Umbilical cord (tissue), 2 donors: ENCODE results near the gene C10orf90. TPM values are rescaled to one million over a fixed set of nuclear protein-coding genes. Genes with fewer than 3 reads are reported as not detected.
A peak's percentile ranks its signal among the peaks of the same experiment; 100 is the strongest.

Source experiments
- DNase-seq: peaks from one replicate; pipeline ENCODE4 v3.0.0-alpha.2; 2015; ENCODE audit warnings: low spot score
- total RNA-seq: library from RNA; depleted of rRNA; stranded (reverse); fragments of >200 nt; gene quantifications from one replicate; pipeline ENCODE4 v1.2.3, GENCODE V29; 2014; ENCODE audit warnings: low replicate concordance; ENCODE audit not compliant: insufficient read depth

The C10orf90 gene
- total RNA-seq, 1 donor from 2014 or later: 3.6 TPM

DNA sequence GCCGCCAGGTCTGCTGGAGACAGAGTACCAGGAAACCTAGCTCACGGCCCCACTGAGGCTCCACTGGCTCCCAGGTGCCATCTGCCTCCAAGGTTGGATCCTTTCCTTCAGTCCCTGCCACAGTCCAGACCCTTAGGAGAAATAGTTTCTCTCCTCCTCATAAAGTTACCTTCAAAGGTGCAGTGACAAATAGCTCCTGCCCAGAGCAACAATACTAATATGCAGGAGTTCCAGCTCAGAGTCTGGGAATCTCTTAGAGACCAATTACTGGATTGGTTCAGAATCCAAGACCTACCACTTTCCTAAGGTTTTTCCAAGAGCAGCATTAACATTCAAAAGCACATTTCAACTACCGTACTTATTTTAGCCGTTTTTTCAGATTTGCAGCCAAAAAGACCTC, 241.2 kb downstream of the C10orf90 start:
- no peak for DNase-seq

DNA sequence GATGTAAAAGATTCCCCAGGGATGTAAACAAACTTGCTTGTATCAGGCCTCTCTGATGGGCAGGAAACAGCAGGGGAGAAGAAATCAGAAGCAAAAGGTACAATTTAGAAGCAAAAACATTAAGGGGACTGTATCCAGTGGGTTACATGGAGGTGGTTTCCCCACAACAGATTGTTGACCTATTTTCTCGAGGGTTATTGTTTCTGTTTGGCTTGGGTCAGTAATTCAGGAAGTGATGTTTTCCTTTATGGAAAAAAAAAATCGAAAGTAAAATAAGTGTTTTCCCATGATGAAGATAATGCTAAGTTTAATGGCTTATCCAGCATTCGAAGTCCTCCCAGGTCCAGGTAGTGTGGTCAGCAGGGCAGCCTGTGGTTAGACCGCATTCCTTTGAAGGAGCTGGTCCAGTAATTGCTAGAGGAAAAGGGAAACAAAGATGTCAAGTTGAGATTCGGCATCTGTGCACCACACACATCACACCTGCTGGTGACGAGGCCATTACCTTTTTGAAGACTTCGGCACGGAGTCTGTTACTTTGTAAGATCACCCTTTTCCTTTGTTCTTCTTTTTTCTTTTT, 244.9 kb downstream of the C10orf90 start:
- DNase-seq: no peak

DNA sequence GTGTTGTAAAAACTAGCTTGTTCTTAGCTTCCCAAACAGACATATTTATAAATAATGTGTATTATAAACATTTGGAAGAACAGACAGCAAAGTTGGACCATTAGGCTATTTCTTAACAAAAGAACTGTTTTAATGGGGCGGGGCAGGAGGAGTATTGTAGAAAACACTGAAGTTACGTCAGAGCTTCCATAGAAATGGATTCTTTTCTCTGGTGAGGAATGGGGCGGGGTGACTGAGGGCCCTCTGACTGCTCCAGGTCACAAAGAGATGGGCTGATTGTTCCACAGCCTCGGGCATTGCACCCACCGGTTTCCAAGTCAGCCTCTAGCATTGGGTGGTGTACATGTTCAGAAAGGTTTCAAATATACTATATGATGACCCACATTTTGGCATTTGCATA, 245.5 kb downstream of the C10orf90 start:
- no peak for DNase-seq

DNA sequence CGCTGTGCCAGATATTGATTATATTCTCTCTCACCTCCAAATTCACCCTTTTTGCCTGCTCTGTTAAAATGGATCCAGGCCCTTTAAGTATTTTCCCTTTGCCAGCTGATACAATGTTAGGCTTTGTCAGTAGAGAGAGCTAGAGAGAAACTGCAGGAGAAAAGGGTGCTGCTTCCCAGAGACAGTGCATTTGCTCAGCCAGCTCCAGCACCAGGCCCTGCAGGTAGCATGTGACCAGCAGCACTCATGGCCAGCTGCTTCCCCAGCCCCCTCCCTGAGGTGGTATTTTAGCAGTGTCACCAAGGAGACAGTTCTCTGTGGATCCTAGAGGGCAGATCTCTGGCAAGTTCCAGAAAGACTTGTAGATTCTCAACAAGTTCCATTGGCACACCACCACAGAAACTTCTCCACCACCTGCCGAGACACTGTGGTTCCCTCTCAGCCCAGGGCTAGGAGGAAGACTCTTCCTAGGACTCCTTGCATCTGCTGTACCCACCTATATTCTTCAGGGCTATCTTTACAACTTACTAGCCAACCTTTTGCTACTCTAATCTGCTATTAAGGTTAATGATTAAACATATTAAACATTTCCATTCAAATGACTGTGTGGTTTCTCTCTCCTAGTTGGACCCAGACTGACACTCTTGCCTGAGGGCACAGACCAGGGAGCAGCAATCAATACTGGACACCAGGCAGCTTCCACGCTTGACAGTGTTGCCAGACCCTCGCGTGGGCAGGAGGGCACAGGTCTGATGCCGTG, 246.6 kb downstream of the C10orf90 start:
- DNase-seq: no peak

DNA sequence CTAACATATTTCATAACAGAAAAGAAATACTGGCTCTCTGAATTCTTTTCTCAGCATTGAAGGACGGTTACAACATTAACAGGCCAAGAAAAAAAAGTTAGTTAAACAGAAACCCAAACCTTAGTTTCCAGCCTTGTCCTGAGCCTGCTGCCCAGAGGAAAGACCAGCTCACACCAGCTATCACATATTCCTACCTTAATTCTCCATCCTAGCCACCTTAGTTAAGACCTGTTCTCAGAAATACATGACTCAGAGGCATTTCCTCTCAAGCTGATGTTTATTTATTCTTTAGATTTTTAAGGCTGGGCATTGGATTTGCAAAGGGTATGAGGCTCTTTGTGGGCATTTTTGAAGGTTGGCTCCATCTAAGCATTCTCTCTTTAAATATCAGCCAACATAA, 247.9 kb downstream of the C10orf90 start:
- no peak for DNase-seq

DNA sequence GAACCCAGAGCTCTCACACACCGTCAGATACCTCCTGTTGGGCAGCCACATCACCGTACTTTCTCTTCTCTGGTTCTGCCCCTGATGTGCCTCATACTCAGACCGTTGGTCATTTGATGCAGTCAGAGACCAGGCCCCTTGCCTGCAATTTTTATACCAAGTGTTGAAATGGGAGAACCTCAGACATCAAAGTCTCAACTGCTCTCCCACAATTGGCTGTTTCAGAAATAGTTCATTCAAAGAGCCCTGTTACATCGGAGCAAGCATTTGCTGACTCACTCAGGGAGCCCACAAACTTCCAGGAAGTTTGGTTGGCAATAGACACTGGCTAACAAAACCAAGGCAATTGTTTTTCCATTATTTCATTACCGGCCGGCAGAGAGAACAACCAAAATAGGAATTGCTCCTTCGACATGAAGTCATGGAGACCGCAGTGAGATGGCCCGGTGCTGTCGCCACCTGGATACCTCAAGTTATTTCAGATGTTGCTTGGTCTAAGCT, 248.7 kb downstream of the C10orf90 start:
- DNase-seq: peak; percentile 34

DNA sequence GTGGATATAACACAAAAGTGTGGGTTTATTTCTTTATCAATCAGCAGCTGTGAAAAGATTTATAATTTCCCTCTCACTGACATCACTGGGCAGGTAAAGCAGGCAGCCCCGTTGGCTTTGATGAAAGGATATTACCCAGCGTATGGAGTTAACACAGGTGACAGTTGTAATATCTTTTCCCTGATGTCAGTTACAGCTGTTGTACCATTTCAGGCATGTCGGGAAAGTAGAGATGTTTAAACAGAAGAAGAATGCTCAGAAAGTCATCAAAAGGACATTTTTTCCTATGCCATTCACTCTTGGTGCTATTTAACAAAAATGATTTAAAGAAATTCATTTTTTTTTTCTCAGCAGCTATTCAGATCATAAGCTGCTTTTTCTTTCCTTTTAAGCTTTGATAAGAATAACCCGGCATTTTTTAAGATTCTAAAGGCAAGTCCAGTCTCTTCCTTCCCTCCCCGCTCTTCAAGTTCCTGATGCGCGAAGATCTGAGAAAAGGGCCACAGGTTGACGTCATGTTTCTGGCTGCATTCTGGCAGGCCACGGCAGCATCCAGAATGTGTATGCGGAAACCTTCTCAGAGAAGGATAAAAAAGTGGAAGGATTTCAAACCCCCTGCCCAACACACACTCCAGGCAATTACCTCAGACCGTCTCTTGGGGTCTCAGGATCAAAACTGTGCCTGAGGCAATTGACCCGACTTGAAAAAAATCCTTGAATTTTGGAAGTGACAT, 249.8 kb downstream of the C10orf90 start:
- no peak for DNase-seq

DNA sequence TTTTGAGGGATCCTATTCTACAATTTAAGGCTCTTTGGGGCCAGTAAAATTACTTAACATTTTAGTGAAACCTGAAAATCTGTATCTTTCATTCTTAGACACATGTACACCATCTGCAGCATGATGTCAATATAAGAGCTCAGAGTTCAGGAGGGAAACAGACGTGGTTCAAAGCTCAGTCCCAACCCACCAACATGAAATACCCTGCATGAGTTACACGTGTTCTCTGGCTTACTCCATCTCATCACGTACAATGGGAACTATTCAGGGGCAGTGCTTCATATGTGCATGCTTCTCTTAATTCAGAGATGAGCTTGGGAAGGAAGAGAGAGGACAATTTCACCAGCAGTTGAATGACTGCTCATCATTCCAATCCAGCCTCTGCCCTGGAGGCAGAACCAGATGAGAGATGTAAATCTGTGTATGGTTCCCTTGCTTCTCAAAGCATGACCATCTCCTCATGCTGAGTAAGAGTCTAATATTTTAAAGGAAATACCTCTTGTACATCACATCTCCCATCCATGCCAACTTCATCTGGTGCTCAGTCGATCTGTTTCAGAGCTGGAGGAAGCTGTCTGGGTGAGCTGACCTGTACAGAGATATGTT, 253.2 kb downstream of the C10orf90 start:
- DNase-seq: no peak

DNA sequence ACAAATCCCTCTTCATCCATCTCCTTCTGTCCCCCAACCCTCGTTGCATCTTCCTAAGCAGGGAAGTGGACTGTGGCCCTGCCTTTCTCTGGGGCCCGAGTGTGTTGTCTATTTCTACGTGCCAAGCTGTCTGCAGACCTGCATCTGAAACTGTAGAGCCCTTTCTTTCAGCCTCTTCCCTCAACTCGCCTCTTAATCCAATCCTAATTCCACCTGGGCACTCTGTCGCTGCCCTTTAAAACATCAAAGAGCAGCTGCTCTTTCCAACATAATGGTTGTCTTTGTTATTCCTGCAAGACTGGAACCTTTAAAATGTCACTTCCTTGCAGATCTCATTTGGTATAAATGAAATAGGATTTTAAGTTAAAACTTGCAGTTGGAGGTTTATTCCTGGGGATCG, 260.7 kb downstream of the C10orf90 start:
- DNase-seq: no peak

DNA sequence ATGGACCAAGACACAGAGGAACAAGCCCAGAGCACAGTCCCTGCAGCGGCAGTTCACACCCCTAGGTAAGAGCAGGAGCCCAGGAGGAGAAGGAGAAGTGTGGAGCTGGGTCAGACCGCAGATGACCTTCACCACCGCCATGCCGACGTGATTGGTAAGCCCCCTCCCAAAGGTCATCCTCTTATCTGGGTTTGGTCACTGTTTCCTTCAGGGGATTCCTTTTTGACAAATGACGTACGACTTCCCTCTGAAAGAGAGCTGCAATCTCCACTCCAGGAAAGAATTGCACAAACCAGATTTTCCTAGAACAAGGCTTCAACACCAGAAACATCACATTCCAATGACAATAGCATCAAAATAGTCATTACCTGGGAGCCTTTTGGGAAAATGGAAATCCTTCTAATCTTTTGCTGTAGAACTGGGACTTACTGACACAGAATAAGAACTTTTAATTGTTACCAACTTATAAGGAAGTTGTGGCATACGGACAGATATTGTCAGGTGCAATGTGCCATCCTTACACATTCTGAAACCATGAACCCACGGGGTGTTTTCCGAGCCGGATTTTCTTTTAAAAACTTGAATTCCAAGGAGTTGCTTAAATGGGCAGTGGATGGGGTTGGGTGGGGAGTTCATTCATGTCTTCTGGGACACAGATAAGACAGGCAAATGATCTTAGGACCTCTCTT, 261.4 kb downstream of the C10orf90 start:
- no peak for DNase-seq

DNA sequence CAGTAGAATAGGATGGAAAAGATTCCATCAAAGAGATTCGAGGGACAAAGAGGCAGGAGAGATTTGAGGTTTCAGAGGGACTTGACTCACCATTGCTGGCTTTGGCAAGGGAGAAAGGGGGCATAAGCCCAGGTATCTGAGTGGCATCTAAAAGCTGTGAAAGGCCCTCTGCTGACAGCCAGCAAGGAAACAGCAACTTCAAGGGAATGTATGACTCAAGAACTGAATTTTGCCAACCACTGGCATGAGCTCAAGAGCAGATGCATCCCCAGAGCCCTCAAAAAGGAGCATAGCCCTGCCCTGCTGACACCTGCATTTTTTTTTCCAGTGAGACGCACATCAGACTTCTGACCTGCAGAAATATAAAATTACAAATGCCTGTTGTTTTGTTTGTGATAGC, 262.7 kb downstream of the C10orf90 start:
- DNase-seq: no peak

DNA sequence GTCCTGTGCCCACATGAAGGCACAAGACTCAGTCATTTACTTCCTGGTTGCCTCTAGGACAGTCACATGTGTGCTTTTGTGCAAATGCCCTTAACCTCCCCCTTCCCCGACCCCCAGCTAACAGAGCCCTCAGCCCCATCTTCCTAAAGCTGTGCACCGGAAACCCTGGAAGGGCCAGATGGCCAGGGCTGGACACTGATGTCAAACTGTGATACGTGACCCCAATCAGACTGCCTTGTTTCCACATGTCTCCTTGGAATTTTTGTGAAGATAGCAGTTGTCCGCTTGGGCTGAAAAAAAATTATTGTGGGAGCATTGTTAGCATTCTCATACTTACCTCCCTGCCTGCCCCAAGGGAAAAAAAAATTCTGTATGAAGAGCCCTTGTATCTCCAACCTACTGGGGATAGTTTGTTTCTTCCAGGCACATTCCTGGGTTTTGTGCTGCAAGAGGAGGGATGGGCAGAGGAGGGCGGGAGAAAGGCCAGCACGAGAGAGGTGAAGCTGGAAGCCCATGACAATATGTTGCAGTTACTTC, 265.2 kb downstream of the C10orf90 start:
- no peak for DNase-seq

DNA sequence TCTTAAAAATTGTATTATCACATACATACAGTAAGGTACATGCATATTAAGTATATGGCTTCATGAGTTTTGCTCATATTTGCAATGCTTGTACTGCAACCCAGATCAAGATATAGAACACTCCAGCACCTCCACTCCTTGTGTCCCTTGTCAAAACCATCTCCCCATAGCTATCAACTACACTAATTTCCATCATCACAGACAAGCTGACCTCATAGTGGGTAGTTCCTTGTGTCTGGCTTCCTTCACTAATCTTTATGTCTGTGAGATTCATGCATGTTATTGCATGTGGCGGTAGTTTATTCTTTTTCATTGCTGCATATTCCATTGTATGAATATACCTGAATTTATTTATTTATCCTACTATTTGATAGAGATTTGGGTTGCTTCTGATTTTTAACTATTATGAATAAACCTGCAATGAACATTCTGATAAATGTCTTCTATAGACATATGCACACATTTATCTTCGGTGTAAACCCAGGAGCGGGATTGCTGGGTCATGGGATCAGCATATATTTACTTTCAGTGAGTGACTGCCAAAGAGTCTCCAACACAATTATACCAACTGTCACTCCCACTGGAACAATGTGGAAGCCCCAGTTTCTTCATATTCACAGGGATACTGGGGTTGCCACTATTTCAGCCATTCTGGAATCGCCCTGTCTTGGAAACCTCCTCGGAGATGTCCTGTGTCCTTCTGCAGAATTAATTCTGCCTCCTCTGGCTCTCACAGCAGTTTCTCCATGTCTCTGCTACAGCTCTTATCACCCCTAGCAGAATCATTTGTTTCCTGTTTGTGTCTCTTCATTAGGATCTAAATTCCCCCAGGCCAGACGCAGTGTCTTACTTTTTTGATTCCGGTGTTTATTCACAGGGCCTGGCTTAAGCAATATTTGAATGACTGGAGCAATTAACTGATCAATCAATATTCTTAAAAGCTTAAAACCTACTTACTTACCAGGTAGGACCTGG, 267.5 kb downstream of the C10orf90 start:
- DNase-seq: peak; percentile 10

DNA sequence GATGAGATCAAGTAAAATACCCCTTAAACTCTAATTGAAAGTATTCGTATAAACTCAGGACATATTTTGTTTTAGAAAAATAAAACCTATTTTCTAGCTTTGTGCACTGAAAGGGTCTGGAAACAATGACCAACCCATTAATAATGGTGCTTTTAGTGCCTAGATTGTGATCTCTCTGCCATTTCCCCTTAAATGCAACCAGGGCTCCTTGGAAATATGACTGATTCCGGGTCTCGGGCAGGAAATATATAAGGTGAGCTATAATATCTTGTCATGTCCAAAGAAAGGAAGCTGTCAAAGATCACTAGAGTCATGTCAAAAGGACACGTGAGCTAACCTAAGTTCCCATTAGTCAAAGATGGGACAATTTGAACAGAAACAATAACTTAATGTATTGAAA, 269.9 kb downstream of the C10orf90 start:
- DNase-seq: no peak

DNA sequence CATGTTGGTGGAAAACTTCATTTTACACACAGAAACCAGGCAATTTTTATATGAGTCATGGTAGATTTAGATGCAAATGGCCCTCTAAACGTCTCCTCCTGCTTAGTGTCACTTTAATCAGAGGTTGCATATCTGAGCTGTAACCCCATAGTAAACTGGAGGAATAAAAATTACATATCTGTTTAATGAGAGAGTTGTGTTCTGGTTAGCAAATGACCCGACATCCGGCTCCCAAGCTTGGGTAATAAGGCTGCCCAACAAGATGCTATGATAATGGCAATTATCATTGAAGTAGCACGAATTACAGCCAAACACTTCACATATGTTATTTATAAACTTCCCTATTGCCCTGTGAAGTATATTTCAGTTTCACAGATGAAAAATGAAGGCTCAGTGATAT, 271.6 kb downstream of the C10orf90 start:
- no peak for DNase-seq

DNA sequence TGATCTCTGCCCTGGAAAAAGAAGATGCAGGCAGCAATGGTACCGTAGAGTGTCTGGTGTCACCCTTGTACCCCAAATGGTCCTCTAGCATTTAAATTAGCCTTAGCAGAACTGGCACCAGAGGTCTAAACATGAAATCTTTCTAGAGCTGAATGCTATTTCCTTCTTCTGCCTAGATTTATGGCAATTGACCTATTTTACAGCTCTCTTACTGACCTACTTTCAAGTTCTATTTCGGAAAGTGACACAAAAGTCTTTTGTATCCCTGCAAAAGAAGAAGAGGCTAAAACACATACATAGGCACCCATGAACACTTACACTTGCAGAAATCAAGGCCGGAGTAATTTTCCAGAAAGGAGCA, 272.1 kb downstream of the C10orf90 start:
- no peak for DNase-seq

DNA sequence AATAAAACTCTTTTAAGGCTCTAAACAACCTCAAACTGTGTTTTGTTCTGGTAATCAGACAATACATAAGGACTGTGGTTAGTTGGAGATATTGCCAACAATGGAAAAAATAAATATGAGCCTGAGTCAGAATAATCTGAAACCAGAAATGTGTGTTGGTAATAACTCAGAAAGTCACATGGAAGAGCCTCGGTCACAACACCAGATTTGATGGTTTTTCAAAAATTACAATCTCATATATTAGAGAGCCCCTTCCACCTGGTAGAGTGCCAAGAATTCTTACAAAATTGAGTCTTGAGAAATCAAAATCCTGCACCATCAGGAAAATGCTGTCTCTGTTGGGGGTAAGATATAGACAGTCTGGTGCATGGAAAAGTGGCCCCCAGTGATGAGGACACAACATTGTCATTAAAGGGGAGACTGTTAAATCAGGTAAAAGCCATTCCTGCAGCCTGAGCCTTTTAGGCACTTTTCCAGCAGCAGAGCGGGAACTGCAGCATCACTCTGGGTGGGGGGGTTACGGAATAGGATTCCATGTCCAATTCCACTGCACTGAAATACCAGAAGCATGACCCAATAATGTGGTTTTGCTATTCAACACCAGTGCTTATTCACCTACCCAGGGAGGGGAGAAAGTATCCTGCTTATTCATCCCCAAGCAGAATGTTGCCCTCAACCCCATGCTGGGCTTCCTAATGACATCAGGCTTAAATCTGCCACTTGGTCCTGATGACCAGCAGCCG, 272.7 kb downstream of the C10orf90 start:
- DNase-seq: peak; percentile 55

DNA sequence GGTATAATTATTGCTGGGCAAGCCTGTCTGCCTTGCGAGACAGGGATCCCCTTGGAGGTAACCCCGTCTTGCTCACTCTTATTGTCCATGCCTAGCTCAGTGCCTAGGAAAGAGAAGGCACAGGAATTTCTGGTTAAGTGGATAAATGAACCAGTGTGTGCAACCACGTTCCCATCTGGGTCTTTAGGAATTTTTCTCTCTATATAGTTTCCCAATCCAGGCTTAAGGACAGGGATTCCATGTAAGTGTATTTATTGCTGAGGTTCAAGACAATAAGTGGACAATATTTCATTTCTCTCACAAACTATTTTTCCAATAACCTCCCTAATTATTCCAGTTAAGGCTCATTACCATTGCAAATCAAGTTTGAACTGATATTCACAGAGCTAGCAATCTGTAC, 273.3 kb downstream of the C10orf90 start:
- DNase-seq: no peak

DNA sequence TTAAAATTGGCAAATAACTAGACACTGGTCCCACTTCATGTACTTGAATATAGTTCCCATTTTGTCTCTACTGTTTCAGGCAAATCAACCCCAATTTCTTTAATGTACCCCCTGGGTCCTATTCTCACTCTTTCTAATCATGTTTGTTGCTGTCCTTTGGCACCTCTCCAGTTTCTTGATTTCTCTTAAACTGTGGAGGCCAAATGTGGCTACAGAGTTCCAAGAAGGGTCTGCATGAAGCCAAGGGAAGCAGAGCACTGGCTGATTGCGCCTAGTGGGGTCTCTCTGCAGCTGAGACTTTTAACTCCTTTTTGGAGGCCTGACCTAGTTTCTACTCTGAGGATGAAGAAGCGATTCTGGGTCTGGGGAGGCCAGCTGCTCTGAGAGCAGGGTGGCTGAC, 275.5 kb downstream of the C10orf90 start:
- no peak for DNase-seq

DNA sequence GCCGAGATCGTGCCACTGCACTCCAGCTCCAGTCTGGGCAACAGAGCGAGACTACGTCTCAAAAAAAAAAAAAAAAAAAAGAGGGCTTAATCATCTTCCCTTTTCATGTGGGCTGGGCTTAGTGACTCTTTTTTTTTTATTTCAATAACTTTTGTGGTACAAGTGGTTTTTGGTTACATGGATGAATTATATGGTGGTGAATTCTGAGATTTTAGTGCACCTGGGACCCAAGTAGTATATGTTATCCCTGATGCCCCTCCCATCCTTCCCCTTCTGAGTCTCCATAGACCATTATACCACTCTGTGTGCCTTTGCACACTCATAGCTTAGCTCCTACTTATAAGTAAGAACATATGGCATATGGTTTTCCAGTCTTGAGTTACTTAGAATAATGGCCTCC, 277.4 kb downstream of the C10orf90 start:
- DNase-seq: no peak
